Stimulated activated CD4-positive, alpha-beta T cell treated with anti-CD3 and anti-CD28 coated beads, Interleukin-2, amount 100 ng/mL, for 48 hours (primary cell): ENCODE results near the gene GLTP.
"Not testable (repeated sequence)": the region's sequence is repeated elsewhere in the genome, so short reads cannot be mapped to it uniquely, and the experiment has no call there.

Source experiments
- DNase-seq, 2 donors: peaks; one replicate each; pipeline ENCODE4 v3.0.0-alpha.2; 2020

Gene GLTP

GRCh38 chr12:109880043-109880931 lies at the start of gene GLTP:
TSS of gene GLTP (minus strand) at chr12:109880541. CDS start at chr12:109880374, 167 bp downstream.
- peak; percentile 80 to 91 for DNase-seq

- not testable (repeated sequence) for DNase-seq
Observed at GRCh38 chr12:109929326-109929725, 49.0 kb upstream of the GLTP start.

GRCh38 chr12:109928058-109928656 lies 47.8 kb upstream of the GLTP start:
- no peak for DNase-seq

GRCh38 chr12:109927622-109928021 lies 47.3 kb upstream of the GLTP start:
- peak; percentile 20 to 30 for DNase-seq

GRCh38 chr12:109926488-109927210 lies 46.3 kb upstream of the GLTP start:
- DNase-seq: no peak

GRCh38 chr12:109926016-109926415 lies 45.7 kb upstream of the GLTP start:
- DNase-seq: no peak

- DNase-seq: no peak
Observed at GRCh38 chr12:109925185-109925840, 45.0 kb upstream of the GLTP start.

GRCh38 chr12:109923481-109924245 lies 43.3 kb upstream of the GLTP start:
- DNase-seq: no peak

GRCh38 chr12:109923038-109923437 lies 42.7 kb upstream of the GLTP start:
- no peak for DNase-seq

- no peak for DNase-seq
Observed at GRCh38 chr12:109921982-109922381, 41.6 kb upstream of the GLTP start.

GRCh38 chr12:109920261-109920780 lies 40.0 kb upstream of the GLTP start:
- no peak for DNase-seq

- DNase-seq: no peak
Observed at GRCh38 chr12:109919456-109919855, 39.1 kb upstream of the GLTP start.

GRCh38 chr12:109916045-109916444 lies 35.7 kb upstream of the GLTP start:
- DNase-seq: no peak

GRCh38 chr12:109915171-109916040 lies 35.1 kb upstream of the GLTP start:
- no peak for DNase-seq

GRCh38 chr12:109914461-109914860 lies 34.1 kb upstream of the GLTP start:
- no peak for DNase-seq

- DNase-seq: no peak
Observed at GRCh38 chr12:109912855-109913321, 32.5 kb upstream of the GLTP start.

GRCh38 chr12:109910969-109911348 lies 30.6 kb upstream of the GLTP start:
- peak; percentile 15 to 19 for DNase-seq

GRCh38 chr12:109910254-109910968 lies 30.1 kb upstream of the GLTP start:
- DNase-seq: no peak

- no peak for DNase-seq
Observed at GRCh38 chr12:109905301-109905700, 25.0 kb upstream of the GLTP start.

GRCh38 chr12:109902891-109903418 lies 22.6 kb upstream of the GLTP start:
- DNase-seq: no peak
